Measurements from ENCODE around the gene NDUFC1. TPM values are rescaled to one million over a fixed set of nuclear protein-coding genes. Genes with fewer than 3 reads are reported as not detected.

The NDUFC1 gene
- total and polyA plus RNA-seq, 2 of the 4 experiments (the other 2 are of a cell fraction), result 25.1 to 65.1 TPM

GRCh38 chr4:139299536-139299935, 2.7 kb downstream of the NDUFC1 start:
- Histone ChIP-seq H2BK5ac (ENCODE audit: low read depth, low read length, poor library complexity, severe bottlenecking) (peak overlapping the region; percentile 9), H3K4me1 (ENCODE audit: control insufficient read depth, insufficient read depth, low read length) (peaks cover 6% of the 10 kb centered on the region), H3K56ac (ENCODE audit: extremely low read depth, insufficient read depth, low read length) (no peak overlapping the region), H4K91ac (ENCODE audit: insufficient read depth, low read depth, low read length) (no peak overlapping the region), H3K14ac (replicated peaks; ENCODE audit: low read depth, low read length) (peak overlapping the region; percentile 34), H3K9ac (ENCODE audit: low read depth, low read length) (no peak overlapping the region; the same call in 1 of the 2 replicates), H3K23ac (ENCODE audit: low read depth, low read length) (no peak overlapping the region), H3K36me3 (ENCODE audit: control insufficient read depth, insufficient read depth, low read length) (0 out of 2 replicates have a peak, but pooled peaks cover 1% of the 10 kb centered on the region), H3K9me3 (ENCODE audit: control insufficient read depth, insufficient read depth, low read length) (no peaks in the 10 kb centered on the region), H3K4me2 (ENCODE audit: low read depth, low read length) (peak overlapping the region; percentile 25; the same call in 1 of the 2 replicates), H2AFZ (replicated peaks; ENCODE audit: low read length, poor library complexity) (no peak overlapping the region), H4K8ac (ENCODE audit: low read depth in 2 of 2, low read length in 2 of 2) (no peak overlapping the region), H3K18ac (ENCODE audit: low read depth, low read length) (no peak overlapping the region), H3K27ac (ENCODE audit: insufficient read depth, low read length) (no peak overlapping the region), H3K79me1 (ENCODE audit: low read depth in 1 of 2, low read length in 2 of 2) (peaks cover 10 to 41% of the 10 kb centered on the region in 2 experiments), H3K4ac (ENCODE audit: low read depth, low read length) (no peak overlapping the region), H3K27me3 (ENCODE audit: control insufficient read depth, insufficient read depth, low read length) (no peaks in the 10 kb centered on the region), H2BK20ac (ENCODE audit: low read depth, low read length) (no peak overlapping the region), H4K20me1 (ENCODE audit: insufficient read depth, low read length) (peaks cover 23% of the 10 kb centered on the region), H2BK15ac (ENCODE audit: low read depth, low read length) (no peak overlapping the region), H2BK120ac (ENCODE audit: low read depth, low read length) (no peak overlapping the region), H3K4me3 (ENCODE audit: insufficient read depth, low read depth, low read length) (no peak overlapping the region), H3K9me1 (ENCODE audit: insufficient read depth, low read length) (0 out of 2 replicates have a peak, but pooled peaks cover 2% of the 10 kb centered on the region), H2AK9ac (replicated peaks; ENCODE audit: low read depth, low read length, poor library complexity) (no peak overlapping the region), H2AK5ac (ENCODE audit: low read depth, low read length) (no peak overlapping the region), H4K5ac (ENCODE audit: low read depth, low read length) (no peak overlapping the region)
- ChIA-PET POLR2A (ENCODE audit: unreplicated experiment) (no interaction called here), CTCF (interaction anchor here (0.7 to 1.6 kb wide), 2 partner anchors 32 to 99 kb away, joined by 3 to 4 read pairs; no protein-coding TSS in a partner anchor)
- no TSS peak for BruUV-seq (replicated peaks)
- no peak for ATAC-seq (ENCODE audit: low read depth)
- dilution Hi-C loops (cut with HindIII; ENCODE audit: low sequenced_read_pairs, unreplicated experiment), result no loop called here
- no peak for TF ChIP-seq BHLHE40 (IDR thresholded peaks at IDR 0.05; ENCODE audit: low read depth, low read length)
- TF ChIP-seq NFE2L2 (IDR thresholded peaks at IDR 0.05; ENCODE audit: low read depth, low read length), result no peak
- TF ChIP-seq MAZ (IDR thresholded peaks at IDR 0.05; ENCODE audit: borderline replicate concordance, low read depth, low read length), result no peak
- no peak for TF ChIP-seq CEBPB (IDR thresholded peaks at IDR 0.05; ENCODE audit: low read depth, low read length)
- TF ChIP-seq RAD21 (IDR thresholded peaks at IDR 0.05; ENCODE audit: low read length), result no peak
- no peak for TF ChIP-seq ELK1 (IDR thresholded peaks at IDR 0.05; ENCODE audit: borderline replicate concordance, low read depth, low read length)
- no peak for TF ChIP-seq SMC3 (IDR thresholded peaks at IDR 0.05; ENCODE audit: low read depth, low read length)
- no peak for TF ChIP-seq FOS (IDR thresholded peaks at IDR 0.05; ENCODE audit: low read depth, low read length)
- TF ChIP-seq POLR2A (IDR thresholded peaks at IDR 0.05; ENCODE audit: low read depth, low read length), result no peak
- no peak for TF ChIP-seq RFX5 (IDR thresholded peaks at IDR 0.05; ENCODE audit: low read depth, low read length)
- in situ Hi-C loops (cut with MboI; ENCODE audit: low sequenced_read_pairs), result loop anchor here (5.0 to 10.0 kb wide), 3 partner anchors 67 to 195 kb away; no protein-coding TSS in a partner anchor
- DNase-seq, result peak; percentile 47
- no CpG with 5 or more reads among the region's 1 CpG for WGBS, 2 experiments (ENCODE audit: extremely low coverage in 2 of 2, insufficient read length in 1 of 2)
- intact Hi-C loops (cut with micrococcal nuclease), result no loop called here

All from IMR-90 (cell line).